Glomerular endothelial cell (primary cell): Measurements from ENCODE around the gene SUCNR1. TPM values are rescaled to one million over a fixed set of nuclear protein-coding genes. Genes with fewer than 3 reads are reported as not detected.
"Not testable (repeated sequence)": the region's sequence is repeated elsewhere in the genome, so short reads cannot be mapped to it uniquely, and the experiment has no call there.

ENCODE experiments used
- DNase-seq: peaks from one replicate; pipeline ENCODE4 v3.0.0-alpha.2; 2011; ENCODE audit warnings: low read depth, low spot score; ENCODE audit errors: extremely low read depth
- total RNA-seq: library from RNA; depleted of rRNA; stranded (reverse); fragments of >200 nt; gene quantifications from 2 replicates; pipeline ENCODE4 v1.2.3, GENCODE V29; 2015

Gene SUCNR1
- total RNA-seq, 1 donor from 2014 or later: 0.23 TPM

DNA sequence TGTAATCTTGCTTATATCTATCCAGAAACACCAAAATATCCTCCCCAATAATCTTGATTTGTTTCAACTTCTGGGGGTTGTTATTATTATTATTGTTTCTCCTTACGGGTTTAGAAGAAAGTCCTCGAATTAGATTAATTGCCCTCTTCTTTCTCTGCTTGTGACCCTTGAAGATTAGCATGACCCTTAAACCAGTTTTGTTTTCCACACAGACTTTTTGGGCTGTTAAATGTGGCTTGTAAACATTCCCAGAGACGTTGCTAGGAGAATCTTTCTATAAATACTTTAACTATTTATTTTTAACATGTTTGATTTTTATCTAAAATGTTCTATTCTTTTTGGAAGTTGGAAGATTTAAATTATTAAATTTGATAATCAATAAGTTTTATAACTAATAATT lies 4.3 kb upstream of the SUCNR1 start:
- no peak for DNase-seq

- no peak for DNase-seq
Observed at GRCh38 chr3:151871639-151872468, 1.6 kb upstream of the SUCNR1 start.

GRCh38 chr3:151874079-151874478 lies 636 bp downstream of the SUCNR1 start:
- not testable (repeated sequence) for DNase-seq

DNA sequence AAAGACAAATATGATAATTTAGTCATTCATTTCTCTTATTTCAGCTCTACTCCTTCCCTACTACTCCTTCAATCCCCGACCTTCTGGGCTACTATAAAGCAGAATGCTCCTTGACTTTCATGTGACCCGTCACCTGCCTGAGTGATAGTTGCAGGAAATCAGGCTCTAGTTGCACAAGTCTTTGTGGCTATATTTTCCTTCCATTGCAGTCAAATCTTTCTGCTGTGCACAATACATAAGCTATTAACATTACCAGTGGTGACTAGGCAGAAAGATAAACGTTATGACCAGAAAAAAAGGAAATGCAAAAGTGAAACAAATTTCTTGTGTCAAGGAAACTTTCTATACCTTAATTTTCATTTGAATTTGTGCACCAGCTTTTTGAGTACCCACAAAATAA lies 2.3 kb downstream of the SUCNR1 start:
- DNase-seq: no peak

DNA sequence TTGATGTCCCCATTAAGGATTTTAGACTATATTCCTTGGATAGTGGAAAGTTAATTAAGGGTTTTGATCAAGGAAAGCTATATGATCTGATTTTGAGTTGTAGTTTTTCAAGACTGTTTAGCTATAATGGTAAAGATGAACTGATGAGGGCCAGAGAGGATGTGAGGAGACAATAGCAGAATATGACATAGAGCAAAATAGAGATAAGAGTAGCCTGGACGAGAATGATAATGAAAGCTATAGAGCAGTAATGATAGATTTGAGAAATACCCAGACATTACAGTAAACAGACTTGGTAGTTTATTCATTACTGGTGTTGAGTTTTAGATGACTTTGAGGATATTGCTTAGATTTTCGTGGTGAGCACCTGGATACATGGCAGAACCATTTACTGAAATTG lies 3.8 kb downstream of the SUCNR1 start:
- DNase-seq: no peak

DNA sequence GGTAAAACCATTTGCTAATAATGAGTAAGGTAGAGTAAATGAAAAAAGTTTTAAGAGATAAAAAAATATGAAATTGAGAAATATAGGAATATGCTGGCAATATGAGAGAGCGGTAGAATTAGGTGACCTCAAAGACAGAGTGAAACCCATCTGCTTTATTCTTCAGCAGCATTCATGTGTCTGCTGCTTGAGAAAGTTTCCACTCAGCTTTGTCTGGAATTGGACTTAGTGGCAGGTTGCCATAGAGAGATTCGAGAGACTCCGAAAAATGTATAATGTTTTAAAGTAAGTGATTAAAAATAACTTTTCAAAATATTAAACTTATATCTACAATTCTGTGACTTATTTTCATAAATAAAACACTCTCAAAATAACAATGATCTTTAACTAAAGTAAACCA lies 5.0 kb downstream of the SUCNR1 start:
- no peak for DNase-seq

DNA sequence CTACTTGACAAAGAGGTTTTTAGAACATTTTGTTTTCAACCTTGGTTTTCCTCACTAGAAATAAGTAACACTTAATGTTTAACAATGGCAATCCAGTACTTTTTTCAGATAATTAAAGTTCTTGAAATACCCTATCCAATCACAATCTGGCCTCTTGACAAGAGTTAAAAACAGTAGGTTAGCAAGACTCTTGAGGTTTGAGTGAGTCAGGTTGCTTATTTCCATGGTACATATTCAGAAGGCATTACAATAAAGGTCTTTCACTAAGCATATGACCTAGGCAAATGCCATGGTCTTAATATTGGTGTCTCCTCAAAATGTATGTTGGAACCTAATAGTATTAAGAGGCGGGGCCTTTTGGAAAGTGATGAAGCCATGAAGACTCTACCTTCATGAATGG lies 5.6 kb downstream of the SUCNR1 start:
- no peak for DNase-seq

DNA sequence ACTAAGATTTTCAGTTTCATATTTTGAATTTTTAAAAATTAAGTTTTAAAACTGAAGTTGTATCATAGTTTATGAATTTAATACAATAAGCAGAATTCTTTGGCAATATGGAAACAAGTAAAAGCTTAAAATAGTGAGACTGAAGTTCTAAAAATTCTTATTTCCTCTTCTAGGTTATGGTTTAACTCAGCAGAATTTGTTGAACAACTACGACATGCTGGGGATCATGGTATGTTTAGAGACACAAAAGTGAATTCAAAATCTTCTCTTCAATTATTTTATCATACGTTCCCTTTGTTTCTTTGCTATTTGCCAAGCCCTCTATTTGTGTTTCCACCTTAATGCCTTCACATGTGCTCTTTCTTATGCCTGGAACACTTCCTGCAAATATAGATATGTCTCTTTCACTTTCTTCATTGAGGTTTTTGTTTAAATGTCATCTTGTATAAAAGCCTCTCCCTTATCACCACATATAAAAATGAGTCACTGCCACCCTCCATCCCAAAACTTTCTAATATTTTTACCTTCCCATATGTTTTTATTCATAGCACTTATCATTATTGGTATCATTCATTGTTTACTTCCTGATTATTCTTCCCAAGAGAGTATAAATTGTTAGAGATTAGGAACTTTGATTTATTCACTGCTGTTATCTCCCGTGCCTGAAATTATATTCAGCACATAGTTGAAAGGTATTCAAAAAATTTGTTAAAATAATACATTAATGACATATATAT lies 6.4 kb downstream of the SUCNR1 start:
- DNase-seq: no peak

DNA sequence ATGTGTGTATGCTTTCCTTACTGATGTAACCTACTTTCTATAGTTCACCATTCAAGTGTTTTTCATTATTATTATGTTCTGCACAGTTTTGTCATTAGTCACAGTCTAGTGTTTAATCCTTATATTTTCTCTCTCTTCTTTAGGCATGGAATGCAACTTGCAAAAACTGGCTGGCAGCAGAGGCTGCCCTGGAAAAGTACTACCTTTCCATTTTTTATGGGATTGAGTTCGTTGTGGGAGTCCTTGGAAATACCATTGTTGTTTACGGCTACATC lies 6.9 kb downstream of the SUCNR1 start:
- DNase-seq: no peak

GRCh38 chr3:151881137-151881536 lies 7.7 kb downstream of the SUCNR1 start:
- no peak for DNase-seq

DNA sequence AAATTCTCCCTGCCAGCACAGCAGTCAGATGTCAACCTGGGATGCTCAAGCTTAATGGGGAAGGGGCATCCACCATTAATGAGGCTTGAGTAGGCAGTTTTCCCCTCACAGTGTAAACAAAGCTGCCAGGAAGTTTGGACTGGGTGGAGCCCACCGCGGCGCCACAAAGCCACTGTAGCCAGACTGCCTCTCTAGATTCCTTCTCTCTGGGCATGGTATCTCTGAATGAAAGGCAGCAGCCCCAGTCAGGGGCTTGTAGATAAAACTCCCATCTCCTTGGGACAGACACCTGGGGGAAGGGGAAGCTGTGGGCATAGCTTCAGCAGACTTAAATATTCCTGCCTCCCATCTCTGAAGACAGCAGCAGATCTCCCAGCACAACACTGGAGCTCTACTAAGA lies 12.0 kb downstream of the SUCNR1 start:
- DNase-seq: not testable (repeated sequence)

- not testable (repeated sequence) for DNase-seq
Observed at GRCh38 chr3:151887450-151888211, 14.2 kb downstream of the SUCNR1 start.

- no peak for DNase-seq
Observed at GRCh38 chr3:151890721-151891141, 17.3 kb downstream of the SUCNR1 start.

- DNase-seq: no peak
Observed at GRCh38 chr3:151891721-151892120, 18.3 kb downstream of the SUCNR1 start.

- no peak for DNase-seq
Observed at GRCh38 chr3:151894219-151894618, 20.8 kb downstream of the SUCNR1 start.

DNA sequence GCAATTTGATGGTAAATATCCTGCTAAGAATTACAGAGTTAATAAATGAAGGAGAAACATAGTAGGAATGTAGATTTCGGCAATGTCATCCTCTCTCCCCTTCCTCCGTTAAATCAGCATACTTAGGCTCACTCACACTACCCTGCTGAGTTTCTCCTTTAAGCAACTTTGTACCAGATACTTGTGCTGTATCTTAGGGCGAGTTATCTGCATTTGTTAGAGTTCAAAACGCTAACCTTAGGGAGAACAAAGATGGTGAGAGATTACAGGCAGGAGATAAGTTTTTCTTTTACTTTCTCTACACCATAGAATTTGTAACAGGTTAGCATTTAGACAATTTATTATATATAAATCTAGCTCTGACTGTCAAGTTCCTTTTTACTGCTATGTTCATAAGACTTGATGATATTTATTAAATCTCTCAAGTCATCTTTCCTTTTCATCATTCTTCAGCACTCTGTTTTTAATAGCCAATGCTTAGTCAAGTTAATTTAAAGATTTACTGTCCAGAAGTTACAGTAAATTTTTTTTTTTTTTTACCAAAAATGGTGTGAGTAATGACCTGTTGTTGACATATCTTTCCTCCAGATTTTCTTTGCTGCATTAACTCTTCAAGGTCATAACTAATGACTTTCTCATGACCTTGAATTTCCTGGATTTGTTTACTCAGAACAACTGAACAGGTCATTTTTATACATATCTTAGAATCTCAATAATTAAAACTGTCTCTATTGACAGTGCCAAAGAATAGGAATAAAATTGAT lies 22.2 kb downstream of the SUCNR1 start:
- DNase-seq: no peak

GRCh38 chr3:151896246-151897012 lies 23.0 kb downstream of the SUCNR1 start:
- DNase-seq: no peak

GRCh38 chr3:151898121-151898520 lies 24.7 kb downstream of the SUCNR1 start:
- not testable (repeated sequence) for DNase-seq

DNA sequence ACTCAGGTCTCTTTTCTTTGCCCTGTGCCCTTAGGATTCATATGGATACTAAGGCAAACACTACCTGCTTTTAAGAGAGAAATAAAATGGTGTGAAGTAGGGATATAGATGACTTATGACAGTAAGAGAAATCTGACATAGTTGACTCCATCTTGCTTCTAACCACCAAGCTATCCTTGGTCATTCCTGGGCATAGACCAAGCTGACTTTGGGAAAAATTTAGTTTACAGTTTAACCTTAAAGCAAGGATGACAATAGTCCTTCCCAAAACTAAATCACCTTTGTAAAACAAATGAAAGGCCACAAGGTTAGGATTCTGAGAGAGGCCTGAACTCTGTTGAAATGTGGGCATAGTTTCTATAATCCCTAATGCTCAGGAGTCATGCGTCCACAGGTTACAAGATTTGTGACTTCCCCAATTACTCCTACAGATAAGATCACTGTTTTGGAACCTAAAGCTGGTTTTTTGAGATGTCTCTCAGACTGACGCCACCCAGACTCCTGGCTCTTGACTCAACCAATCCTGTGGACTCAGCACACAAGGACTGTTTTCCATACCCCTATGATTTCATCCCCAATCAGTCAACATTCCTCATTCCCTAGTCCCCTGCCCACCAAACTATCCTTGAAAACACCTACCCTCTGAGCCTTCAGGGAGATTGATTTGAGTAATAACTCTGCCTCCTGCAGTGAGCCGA lies 25.3 kb downstream of the SUCNR1 start:
- not testable (repeated sequence) for DNase-seq
